ENCODE results near the gene PPP1R11.

DNA sequence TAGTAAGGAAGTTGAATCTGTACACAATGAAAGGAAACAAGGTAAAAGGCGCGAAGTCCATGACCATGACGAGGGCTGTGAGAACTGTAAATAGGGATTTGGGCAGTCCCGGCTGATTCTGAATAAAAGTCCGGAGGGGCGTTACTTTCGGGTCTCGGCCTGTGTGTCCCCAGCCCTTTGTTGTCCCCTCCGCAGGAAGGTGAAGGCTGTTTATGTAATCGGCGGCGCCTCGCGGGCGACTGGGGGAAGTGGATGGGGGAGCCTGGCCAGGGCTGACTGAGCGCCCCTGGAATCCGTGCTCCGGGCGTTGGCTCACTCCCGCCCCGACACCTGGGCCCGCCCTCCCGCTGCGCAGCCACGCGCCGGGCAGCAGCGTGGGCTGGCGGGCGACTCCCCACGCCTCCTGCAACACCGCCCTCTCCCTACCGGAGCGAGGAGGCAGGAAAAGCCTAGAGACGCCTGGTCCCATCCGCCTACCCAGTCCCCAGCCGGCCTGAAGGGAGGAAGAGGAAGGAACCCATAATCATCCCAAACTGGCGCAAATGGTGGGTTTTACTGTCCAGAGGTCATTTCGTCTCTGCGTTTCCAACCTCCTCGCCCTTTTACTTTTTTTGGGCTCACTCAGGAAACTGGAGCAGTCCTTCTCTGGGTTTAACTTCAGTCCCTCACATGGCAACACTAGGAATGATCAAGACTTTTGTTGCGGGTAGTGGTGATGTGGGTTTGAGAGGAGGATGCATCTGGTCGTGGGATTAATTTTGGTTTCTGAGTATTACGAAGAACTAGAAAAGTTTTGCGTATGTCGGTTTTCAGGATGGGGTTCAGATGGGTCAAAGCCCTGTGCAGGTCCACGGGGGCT is 33.8 kb downstream of the PPP1R11 start:
- TF ChIP-seq, protein P1, sequence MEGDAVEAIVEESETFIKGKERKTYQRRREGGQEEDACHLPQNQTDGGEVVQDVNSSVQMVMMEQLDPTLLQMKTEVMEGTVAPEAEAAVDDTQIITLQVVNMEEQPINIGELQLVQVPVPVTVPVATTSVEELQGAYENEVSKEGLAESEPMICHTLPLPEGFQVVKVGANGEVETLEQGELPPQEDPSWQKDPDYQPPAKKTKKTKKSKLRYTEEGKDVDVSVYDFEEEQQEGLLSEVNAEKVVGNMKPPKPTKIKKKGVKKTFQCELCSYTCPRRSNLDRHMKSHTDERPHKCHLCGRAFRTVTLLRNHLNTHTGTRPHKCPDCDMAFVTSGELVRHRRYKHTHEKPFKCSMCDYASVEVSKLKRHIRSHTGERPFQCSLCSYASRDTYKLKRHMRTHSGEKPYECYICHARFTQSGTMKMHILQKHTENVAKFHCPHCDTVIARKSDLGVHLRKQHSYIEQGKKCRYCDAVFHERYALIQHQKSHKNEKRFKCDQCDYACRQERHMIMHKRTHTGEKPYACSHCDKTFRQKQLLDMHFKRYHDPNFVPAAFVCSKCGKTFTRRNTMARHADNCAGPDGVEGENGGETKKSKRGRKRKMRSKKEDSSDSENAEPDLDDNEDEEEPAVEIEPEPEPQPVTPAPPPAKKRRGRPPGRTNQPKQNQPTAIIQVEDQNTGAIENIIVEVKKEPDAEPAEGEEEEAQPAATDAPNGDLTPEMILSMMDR (IDR thresholded peaks at IDR 0.05), result peak; percentile 20; the same call in 1 of the 2 replicates
- no peak for TF ChIP-seq ZFX (IDR thresholded peaks at IDR 0.05; ENCODE audit: borderline replicate concordance)
